Transverse colon (tissue), 4 donors: ENCODE data around the gene AEBP2. TPM values are rescaled to one million over a fixed set of nuclear protein-coding genes. Genes with fewer than 3 reads are reported as not detected.

Source experiments
- DNase-seq: peaks from one replicate; pipeline ENCODE4 v3.0.0-alpha.2; 2019
- H3K27ac ChIP-seq, 4 donors: fragments of 200-600 bp; sonication (generic); 2 replicates each; pipeline ENCODE4 v1.5.1; 2016 to 2018; ENCODE audit warnings: inconsistent platforms in 4 of 4
- H3K27me3 ChIP-seq: fragments of 200-600 bp; sonication (generic); 2 replicates; pipeline ENCODE4 v1.5.1; 2017; ENCODE audit warnings: inconsistent platforms
- H3K36me3 ChIP-seq, 4 donors: fragments of 200-600 bp; sonication (generic); 2 replicates each; pipeline ENCODE4 v1.5.1; 2017 to 2019; ENCODE audit warnings: inconsistent platforms in 4 of 4
- H3K4me1 ChIP-seq, 4 donors: fragments of 200-600 bp; sonication (generic); 2 replicates each; pipeline ENCODE4 v1.5.1; 2017 to 2020; ENCODE audit warnings: inconsistent platforms in 4 of 4
- H3K4me3 ChIP-seq, 4 donors: fragments of 200-600 bp; sonication (generic); 1 replicate in 1 of 4; 2 replicates in 3 of 4; pipeline versions ENCODE4 v1.5.1 to v1.6.1; 2017 to 2019; ENCODE audit warnings: inconsistent platforms in 4 of 4
- H3K9me3 ChIP-seq, 2 donors: fragments of 200-600 bp; sonication (generic); 2 replicates each; pipeline ENCODE4 v1.5.1; 2017 to 2019; ENCODE audit warnings: inconsistent platforms in 2 of 2
- CTCF ChIP-seq, 5 experiments: fragments of 200-600 bp in 3 of 5; fragments of 450-650 bp in 2 of 5; sonication (generic) in 3 of 5; IDR thresholded peaks; 1 replicate in 2 of 5; 2 replicates in 3 of 5; pipeline ENCODE4 v1.5.1; 2016 to 2017; ENCODE audit warnings: antibody characterized with exemption in 5 of 5, inconsistent platforms in 3 of 5, mild to moderate bottlenecking in 2 of 5, moderate library complexity in 1 of 5
- EP300 ChIP-seq: sonication (generic); formaldehyde crosslinking; IDR thresholded peaks from one replicate; pipeline ENCODE4 v1.6.1; 2017; ENCODE audit warnings: antibody characterized with exemption, low read depth
- POLR2A ChIP-seq: fragments of 450-650 bp; IDR thresholded peaks from one replicate; pipeline ENCODE4 v1.6.1; 2016; ENCODE audit warnings: antibody characterized with exemption, mild to moderate bottlenecking, moderate library complexity
- POLR2AphosphoS5 ChIP-seq, 3 donors: sonication (generic); formaldehyde crosslinking; IDR thresholded peaks; one replicate each; pipeline ENCODE4 v1.6.1; 2016; ENCODE audit warnings: antibody characterized with exemption in 3 of 3
- WGBS, 2 donors: methylation state at CpG; one replicate each; pipeline ENCODE4 v1.1.5; 2018; ENCODE audit warnings: low coverage in 1 of 2; 5-methylcytosine and 5-hydroxymethylcytosine counted together
- in situ Hi-C, 4 donors: fragments of 200-750 bp; cut with MboI; loops; one replicate each; pipeline versions ENCODE4 v1.15.0 to v1.15.1; 2017; ENCODE audit warnings: low sequenced_read_pairs in 3 of 4, low pct_ligation_motif_present in 1 of 4, low pct_unique_long_range_greater_than_20kb in 1 of 4
- intact Hi-C: fragments of 100-400 bp; cut with DNase I; formaldehyde crosslinking; loops from one replicate; pipeline ENCODE4 v1.15.1; 2023; ENCODE audit warnings: low total_unique reads
- total RNA-seq, 4 donors: library from RNA; depleted of rRNA; stranded (reverse); fragments of >200 nt; gene quantifications; one replicate each; pipeline ENCODE4 v1.1.0, GENCODE V29; 2016

AEBP2 gene
- total RNA-seq, 4 donors from 2014 or later = 12.5 to 37.3 (median 32.2) TPM

- intact Hi-C loops (no loop called here), in situ Hi-C loops (no loop called here)
- Histone ChIP-seq H3K36me3 (peaks cover 0 to 10% (median 3%) of the 10 kb centered on the region in 4 donors), H3K27ac (no peak overlapping the region), H3K27me3 (no peaks in the 10 kb centered on the region), H3K4me3 (no peak overlapping the region), H3K4me1 (peaks cover 0 to 3% (median 0%) of the 10 kb centered on the region in 4 donors), H3K9me3 (no peaks in the 10 kb centered on the region)
- no peak for DNase-seq
- 70 to 75% methylated on average over 1 of the region's 1 CpG for WGBS, 2 donors
- TF ChIP-seq POLR2AphosphoS5 (IDR thresholded peaks at IDR 0.05) (no peak), EP300 (no peak), CTCF (IDR thresholded peaks at IDR 0.05) (no peak), POLR2A (no peak)
Measured at GRCh38 chr12:19517583-19517982, 78.3 kb downstream of the AEBP2 start.

- in situ Hi-C loops (no loop called here), intact Hi-C loops (no loop called here)
- Histone ChIP-seq H3K4me3 (no peak overlapping the region), H3K4me1 (peaks cover 0 to 3% (median 0%) of the 10 kb centered on the region in 4 donors), H3K9me3 (no peaks in the 10 kb centered on the region), H3K36me3 (peaks cover 0 to 8% (median 1%) of the 10 kb centered on the region in 4 donors), H3K27ac (no peak overlapping the region), H3K27me3 (no peaks in the 10 kb centered on the region)
- 56 to 77% methylated on average over 1 of the region's 1 CpG for WGBS, 2 donors
- DNase-seq = no peak
- TF ChIP-seq POLR2A = no peak
- no peak for TF ChIP-seq EP300
- TF ChIP-seq CTCF (IDR thresholded peaks at IDR 0.05) = no peak
- no peak for TF ChIP-seq POLR2AphosphoS5 (IDR thresholded peaks at IDR 0.05)
Measured at GRCh38 chr12:19518209-19518608, 78.9 kb downstream of the AEBP2 start.

GRCh38 chr12:19520646-19521415 is 81.5 kb downstream of the AEBP2 start:
- in situ Hi-C loops (no loop called here), intact Hi-C loops (no loop called here)
- no peak overlapping the region for H3K4me3 ChIP-seq
- H3K36me3 ChIP-seq = peaks cover 0 to under 1% (median 0%) of the 10 kb centered on the region in 4 donors
- H3K27ac ChIP-seq = no peak overlapping the region
- TF ChIP-seq POLR2AphosphoS5 (IDR thresholded peaks at IDR 0.05) = no peak
- TF ChIP-seq CTCF (IDR thresholded peaks at IDR 0.05) = no peak
- no peak for TF ChIP-seq POLR2A
- TF ChIP-seq EP300 = no peak
- 71 to 85% methylated on average over 5 of the region's 5 CpGs for WGBS, 2 donors
- H3K27me3 ChIP-seq = no peaks in the 10 kb centered on the region
- DNase-seq = no peak
- H3K9me3 ChIP-seq = no peaks in the 10 kb centered on the region
- peaks cover 0 to 3% (median 0%) of the 10 kb centered on the region in 4 donors for H3K4me1 ChIP-seq

- Histone ChIP-seq H3K27ac (no peak overlapping the region), H3K4me3 (no peak overlapping the region), H3K4me1 (peaks cover 0 to 3% (median 0%) of the 10 kb centered on the region in 4 donors), H3K36me3 (no peaks in the 10 kb centered on the region), H3K27me3 (no peaks in the 10 kb centered on the region), H3K9me3 (no peaks in the 10 kb centered on the region)
- no peak for DNase-seq
- WGBS, 2 donors = 84 to 90% methylated on average over 7 of the region's 7 CpGs
- in situ Hi-C loops (no loop called here), intact Hi-C loops (no loop called here)
- no peak for TF ChIP-seq EP300
- no peak for TF ChIP-seq POLR2A
- TF ChIP-seq POLR2AphosphoS5 (IDR thresholded peaks at IDR 0.05) = no peak
- TF ChIP-seq CTCF (IDR thresholded peaks at IDR 0.05) = no peak
Measured at GRCh38 chr12:19525274-19525673, 86.0 kb downstream of the AEBP2 start.
